A204.1 (cell line): ENCODE results near the gene SNUPN.
"Not testable (repeated sequence)": the region's sequence is repeated elsewhere in the genome, so short reads cannot be mapped to it uniquely, and the experiment has no call there.

Source experiments
- FAIRE-seq: peaks from 2 replicates; lab custom pipeline; 2012; peaks lifted over from hg19 to GRCh38; lab: Jason Lieb, UNC

The SNUPN gene

DNA sequence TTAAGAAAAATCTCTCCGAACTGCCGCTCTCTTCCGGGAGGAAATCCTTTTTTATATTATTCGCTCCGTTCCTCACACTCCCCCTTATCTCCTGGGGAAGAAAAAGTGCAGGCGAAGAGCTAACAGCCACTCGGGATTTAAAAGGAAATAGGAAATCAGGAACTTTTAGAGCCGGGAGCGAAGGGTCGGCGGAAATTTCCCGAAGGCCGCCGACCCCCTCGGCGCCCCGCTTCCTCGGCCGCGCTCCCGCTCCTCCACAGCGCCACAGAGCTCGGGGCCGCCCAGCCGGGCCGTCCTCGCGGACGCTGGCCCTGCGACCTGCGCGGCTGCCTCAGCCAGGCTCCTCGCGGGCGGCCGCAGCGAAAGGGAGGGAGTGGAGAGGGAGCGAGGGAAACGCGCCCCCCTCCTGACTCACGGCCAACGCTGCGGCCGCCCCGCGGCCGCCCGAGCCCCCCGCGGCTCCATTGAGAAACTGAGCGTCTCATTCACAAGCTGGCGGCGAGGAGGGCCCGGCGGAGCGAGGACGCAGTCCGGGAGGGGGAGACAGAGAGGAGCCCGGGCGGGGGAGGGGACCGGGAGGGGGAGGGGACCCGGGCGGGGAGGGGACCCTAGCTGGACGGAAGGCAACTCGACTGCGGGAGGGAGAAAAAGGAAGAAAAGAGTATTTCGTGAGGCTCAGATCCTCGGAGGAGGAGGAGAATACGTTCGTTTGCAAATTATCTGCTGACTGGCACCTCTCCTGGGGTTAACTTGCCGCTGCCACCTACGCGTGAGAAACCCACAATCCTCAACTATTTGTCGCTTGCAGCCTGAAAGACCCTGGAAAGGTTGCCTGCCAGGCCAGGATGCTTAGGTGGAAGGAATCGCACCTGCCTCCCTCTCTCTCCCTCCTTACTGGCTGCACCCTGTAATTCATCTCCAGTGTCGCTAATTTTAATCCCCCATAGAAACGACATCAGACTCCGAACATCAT, 46.3 kb downstream of the SNUPN start, which contains the start of gene PTPN9:
TSS of gene PTPN9 (minus strand) at position 368 of the 973 bp plus-strand sequence. CDS start 539 bp downstream, outside the sequence.
- no peak for FAIRE-seq

DNA sequence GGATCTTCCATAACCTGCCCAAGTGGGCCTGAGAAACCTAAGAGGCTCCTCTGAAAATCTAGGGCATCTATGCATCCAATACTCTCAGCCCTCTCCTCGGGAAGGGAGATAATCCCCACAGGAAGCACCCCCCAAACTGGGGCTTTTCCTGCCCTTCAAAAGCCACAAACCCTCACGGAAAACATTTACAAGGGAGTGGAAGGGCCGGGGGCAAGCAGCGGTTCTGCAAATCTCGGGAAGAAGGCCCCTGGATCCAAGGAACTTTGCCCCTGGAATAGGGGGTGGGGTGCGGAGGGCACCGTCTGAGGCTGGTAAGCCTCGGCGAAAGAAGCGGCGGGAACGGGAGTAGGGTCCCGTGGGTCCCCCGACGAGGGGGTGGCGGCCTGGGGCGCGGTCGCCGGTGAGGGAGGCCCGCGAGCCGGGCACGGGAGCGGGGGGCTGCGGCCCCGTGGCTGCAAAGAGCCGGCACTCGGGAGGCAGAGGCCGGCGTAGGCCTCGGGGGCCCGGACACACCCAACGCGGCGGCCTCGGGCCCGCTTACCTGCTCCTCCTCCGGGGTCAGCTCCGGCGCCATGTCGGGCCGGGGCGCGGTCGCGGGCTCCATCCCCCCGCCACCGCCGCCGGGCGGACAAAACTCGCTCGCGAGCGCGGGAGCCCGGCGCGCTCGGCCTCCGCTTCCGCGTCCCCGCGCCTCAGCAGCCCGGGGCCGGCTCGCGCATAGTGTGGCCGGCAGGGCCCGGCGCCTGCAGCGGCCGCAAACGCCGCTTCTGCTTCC, 47.2 kb downstream of the SNUPN start:
- no peak for FAIRE-seq

DNA sequence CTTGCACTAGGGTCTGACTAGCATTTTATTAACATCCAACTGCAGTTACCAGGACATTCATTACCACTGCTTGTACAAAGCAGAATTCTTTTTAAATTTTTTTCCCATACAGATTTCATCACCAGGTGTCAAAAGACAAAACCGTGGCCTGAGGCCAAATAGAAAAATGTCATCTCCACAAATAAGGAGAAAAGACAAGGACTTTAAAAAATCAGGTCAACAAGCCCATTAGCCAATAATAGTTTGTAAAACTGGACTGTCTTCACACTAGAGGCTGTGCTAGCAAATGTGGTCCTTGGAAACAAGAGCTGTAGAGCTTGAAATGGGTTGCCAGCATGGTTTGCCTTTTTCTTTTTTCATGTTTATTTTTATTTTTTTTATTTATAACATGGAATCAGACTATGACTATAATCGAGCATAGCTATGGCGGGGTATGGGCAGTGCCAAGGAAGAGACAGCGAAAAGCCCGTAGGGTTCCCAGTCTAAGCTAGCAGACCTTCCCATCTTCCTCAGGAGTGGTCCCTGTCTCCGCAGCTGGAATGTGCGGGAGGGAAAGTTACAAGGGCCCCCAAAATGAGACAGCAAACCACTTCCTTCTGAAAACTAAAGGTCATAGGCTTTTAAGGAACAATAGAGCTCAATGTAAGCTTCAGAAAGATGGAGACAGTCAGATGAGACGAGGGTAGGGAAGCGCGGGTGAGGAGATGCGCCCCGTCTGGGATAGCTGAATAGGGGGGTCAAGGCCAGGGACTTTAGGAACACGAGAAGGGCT, 47.9 kb downstream of the SNUPN start:
- FAIRE-seq = no peak

DNA sequence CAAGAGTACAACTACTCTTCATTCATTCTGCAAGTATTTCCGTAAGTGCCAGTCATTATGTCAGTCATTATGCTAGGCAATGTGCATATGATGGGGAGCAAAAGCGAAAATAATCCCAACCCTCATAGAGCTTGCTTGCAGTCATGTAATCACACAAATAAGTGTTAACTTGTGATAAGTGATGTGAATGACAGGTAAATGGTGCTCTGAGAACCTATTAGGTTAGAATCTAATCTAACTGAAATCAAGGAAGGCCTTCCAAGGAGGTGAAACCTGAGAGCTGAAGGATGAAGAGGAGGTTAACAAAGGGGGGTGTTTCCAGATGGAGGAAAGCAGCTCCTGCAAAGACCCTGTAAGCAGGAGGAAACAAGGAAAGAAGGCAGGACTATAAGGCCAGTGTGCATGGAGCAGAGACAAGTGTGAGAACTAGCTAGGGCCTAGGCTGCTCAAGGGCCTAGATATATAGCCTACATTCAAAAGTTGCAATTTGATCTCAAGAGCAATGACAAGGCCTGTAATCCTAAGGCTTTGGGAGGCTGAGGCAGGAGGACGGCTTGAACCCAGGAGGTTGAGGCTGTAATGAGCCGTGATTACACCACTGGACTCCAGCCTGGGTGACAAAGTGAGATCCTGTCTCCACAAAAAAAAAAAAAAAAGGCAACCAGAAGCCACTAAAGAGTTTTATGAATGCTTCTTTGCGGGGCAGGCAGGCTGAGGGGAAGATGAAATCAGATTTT, 51.7 kb downstream of the SNUPN start:
- FAIRE-seq = no peak

DNA sequence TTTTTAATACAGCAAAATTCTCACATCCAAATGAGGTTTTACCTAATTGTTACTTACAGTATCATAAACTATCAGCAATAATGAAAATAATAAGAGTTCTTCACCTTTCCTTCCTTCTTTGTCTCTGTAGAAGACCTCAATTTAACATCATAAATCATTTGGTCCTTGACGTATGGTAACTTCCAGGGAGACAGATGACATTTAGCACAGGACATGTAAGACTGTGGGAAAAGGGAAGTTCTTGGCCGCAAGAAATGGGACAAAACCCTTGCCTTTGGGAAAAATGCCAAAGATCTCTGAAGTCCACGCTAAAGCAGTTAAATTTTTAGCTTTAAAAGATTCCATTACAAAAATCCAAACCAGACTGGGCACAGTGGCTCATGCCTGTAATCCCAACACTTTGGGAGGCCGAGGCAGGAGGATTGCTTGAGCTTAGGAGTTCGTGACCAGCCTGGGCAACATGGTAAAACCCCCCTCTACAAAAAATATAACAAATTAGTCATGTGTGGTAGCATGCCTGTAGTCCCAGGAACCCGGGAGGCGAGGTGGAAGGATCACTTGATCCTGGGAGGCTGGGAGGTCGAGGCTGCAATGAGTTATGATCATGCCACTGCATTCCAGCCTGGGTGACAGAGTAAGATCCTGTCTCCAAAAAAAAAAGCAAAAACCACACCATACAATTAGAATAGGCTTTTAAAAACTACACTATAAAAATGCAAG, 55.2 kb downstream of the SNUPN start:
- FAIRE-seq = no peak

DNA sequence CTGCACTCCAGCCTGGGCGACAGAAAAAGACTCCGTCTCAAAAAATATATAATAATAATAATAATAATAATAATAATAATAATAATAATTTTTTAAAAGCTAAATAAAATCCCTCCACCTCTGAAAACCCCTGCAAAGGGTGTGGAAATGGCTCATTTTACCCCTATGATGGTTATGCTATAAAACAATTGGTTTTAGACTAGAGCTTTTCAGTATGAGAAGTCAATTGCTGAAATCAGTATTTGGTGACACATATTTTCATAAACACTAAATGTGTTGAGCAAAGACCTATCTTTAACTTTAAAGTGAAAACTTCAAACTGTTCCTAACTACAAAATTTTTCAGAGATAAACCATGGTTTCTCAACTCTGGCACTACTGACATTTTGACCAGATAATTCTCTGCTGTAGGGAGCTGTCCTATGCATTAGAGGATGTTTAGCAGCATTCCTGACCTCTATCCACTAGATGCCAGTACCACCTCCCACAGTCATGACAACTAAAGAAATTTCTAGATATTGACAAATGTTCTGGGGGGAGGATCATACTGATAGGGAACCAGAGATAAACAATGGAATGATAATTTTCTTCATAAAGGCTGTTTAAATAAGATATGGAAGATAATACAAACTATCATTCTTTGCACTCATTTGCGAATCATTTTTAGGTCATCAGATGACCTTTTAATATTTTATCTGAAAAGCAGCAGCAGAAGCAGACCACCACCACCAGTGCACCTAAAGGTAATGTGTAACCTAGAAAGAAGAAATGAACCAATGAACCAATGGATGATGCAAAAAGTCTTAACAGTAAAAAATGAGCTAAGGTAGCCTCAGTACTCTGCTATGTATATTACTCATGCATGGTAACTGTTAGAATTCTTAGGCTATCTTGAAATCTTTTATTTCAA, 60.2 kb downstream of the SNUPN start:
- FAIRE-seq = no peak

DNA sequence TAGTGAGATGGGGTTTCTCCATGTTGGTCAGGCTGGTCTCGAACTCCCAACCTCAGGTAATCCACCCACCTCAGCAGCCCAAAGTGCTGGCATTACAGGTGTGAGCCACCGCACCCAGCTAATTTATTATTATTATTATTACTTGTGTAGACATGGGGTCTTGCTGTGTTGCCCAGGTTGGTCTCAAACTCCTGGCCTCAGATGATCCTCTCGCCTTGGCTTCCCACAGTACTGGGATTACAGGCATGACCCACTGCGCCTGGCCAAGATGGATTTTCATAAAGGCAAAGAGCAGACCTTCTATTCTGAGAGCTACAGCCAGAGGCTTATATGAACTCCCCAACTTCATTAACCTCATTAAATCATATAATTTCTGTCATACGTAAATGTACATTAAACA, 63.6 kb downstream of the SNUPN start:
- FAIRE-seq = no peak

DNA sequence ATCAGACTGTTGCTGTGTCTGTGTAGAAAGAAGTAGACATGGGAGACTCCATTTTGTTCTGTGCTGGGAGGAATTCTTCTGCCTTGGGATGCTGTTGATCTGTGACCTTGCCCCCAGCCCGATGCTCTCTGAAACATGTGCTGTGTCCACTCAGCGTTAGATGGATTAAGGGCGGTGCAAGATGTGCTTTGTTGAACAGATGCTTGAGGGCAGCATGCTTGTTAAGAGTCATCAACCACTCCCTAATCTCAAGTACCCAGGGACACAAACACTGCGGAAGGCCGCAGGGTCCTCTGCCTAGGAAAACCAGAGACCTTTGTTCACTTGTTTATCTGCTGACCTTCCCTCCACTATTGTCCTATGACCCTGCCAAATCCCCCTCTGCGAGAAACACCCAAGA, 66.2 kb downstream of the SNUPN start:
- not testable (repeated sequence) for FAIRE-seq

DNA sequence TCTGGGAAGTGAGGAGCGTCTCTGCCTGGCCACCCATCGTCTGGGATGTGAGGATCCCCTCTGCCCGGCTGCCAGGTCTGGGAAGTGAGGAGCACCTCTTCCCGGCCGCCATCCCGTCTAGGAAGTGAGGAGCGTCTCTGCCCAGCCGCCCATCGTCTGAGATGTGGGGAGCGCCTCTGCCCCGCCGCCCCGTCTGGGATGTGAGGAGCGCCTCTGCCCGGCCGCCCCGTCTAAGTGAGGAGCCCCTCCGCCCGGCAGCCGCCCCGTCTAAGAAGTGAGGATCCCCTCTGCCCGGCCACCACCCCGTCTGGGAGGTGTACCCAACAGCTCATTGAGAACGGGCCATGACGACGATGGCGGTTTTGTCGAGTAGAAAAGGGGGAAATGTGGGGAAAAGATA, 66.6 kb downstream of the SNUPN start:
- FAIRE-seq = not testable (repeated sequence)

DNA sequence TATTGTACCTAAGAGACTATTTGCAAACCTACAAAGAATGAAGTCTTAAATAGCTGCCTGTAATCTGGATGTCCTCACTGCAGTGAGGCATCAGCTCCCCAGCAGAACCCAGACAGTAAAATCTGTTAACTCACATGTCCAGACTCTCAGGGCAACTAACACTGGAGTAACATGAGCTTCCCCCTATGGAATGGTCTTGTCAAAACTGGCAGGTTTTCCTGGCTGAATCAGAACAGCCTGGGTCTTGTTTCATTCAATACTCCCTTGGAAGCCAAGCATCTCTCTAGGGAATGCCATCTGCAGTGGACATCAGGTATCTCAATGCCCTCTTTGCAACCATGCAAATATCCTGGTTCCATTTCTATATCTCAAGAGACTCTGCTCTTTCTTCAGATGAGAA, 70.8 kb downstream of the SNUPN start:
- FAIRE-seq = no peak

DNA sequence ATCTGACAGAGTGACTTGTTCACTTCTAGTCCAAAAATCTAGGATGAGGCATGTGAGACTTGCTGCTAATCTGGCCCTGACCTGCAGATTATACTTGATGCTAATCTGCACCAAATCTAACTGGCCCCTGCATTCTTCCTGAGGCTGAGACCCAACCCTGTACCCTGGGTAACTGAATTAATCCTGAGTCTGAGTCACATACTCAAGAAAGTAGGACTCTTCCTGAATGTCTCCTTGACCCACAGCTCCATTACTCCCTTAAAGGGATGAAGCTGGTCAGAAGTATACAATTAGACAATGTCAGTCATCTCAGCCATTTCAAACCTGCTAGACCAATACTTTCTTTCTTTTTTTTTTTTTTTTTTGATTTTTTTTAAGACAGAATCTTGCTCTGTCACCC, 71.9 kb downstream of the SNUPN start:
- FAIRE-seq = no peak

DNA sequence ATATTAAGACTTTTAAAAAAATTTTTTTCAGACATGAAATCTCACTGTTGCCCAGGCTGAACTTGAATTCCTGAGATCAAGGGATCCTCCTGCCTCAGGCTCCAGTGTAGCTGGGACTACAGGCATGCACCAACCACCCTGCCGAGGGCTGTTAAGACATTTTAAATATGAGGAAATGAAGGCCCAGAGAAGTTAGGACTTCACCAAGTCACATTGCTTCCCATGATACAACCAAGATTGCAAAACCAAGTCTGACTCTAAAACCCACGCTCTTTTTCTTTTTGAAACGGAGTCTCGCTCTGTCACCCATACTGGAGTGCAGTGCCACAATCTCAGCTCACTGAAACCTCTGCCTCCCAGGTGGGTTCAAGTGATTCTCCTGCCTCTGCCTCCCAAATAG, 74.4 kb downstream of the SNUPN start:
- FAIRE-seq = no peak
